K562 (cell line): Measurements from ENCODE around the gene DPP9. TPM values are rescaled to one million over a fixed set of nuclear protein-coding genes. Genes with fewer than 3 reads are reported as not detected.

ENCODE experiments used
- ATAC-seq: fragments of 200-7000 bp; cut with Tn5 transposase; 3 replicates; pipeline ENCODE4 v1.9.1; 2020; ENCODE audit warnings: moderate library complexity
- BruUV-seq: library from RNA; stranded (reverse); fragments of 400-500 nt; replicated peaks from 2 replicates; lab custom pipeline; 2021; lab: Mats Ljungman, UMichigan
- CTCF ChIA-PET: fragments of 300-600 bp; formaldehyde crosslinking; extraction: SDS; loops from one replicate; lab custom pipeline; 2021; ENCODE audit warnings: low intra/inter-chr PET ratio; lab: Yijun Ruan, JAX
- POLR2A ChIA-PET: fragments of 300-600, 350-650 bp; sonication (Branson Sonifier 250); formaldehyde crosslinking; extraction: SDS; loops from one replicate; lab custom pipeline; 2021; ENCODE audit warnings: antibody characterized with exemption, inconsistent platforms; lab: Yijun Ruan, JAX
- DNase-seq, 4 experiments: peaks; one replicate each; pipeline versions ENCODE4 v3.0.0 to v3.0.0-alpha.2; 2011 to 2018; ENCODE audit warnings: low spot score in 3 of 4, mixed read lengths in 3 of 4; ENCODE audit errors: extremely low read depth in 1 of 4
- FAIRE-seq: peaks from 2 replicates; lab custom pipeline; 2011; peaks lifted over from hg19 to GRCh38; lab: Jason Lieb, UNC
- H2AFZ ChIP-seq: 2 replicates; pipeline ENCODE4 v1.6.0; 2011; ENCODE audit warnings: low read depth, low read length, control low read depth, inconsistent platforms
- H3K27ac ChIP-seq: fragments of 200-600 bp; 3 replicates; pipeline ENCODE4 v1.8.0; 2011; ENCODE audit warnings: low read depth, mild to moderate bottlenecking, control low read depth, inconsistent platforms, low read length, moderate library complexity, mixed read lengths; ENCODE audit errors: extremely low read depth
- H3K27me3 ChIP-seq, 2 experiments: fragments of 300-600 bp in 1 of 2; 2 replicates in 1 of 2; 3 replicates in 1 of 2; pipeline versions ENCODE4 v1.6.0 to v1.8.0; 2011; ENCODE audit warnings: inconsistent platforms in 2 of 2, low read length in 2 of 2, mild to moderate bottlenecking in 1 of 2, mixed read lengths in 1 of 2, moderate library complexity in 1 of 2; ENCODE audit not compliant: control insufficient read depth in 2 of 2, insufficient read depth in 2 of 2
- H3K36me3 ChIP-seq: fragments of 300-600 bp; 3 replicates; pipeline ENCODE4 v1.8.0; 2011; ENCODE audit warnings: mild to moderate bottlenecking, low read length, inconsistent platforms; ENCODE audit not compliant: control insufficient read depth, insufficient read depth
- H3K4me1 ChIP-seq, 2 experiments: fragments of 200-600 bp in 1 of 2; replicated peaks in 1 of 2; 2 replicates in 1 of 2; 3 replicates in 1 of 2; pipeline versions ENCODE4 v1.5.1 to v1.8.0; 2011; ENCODE audit warnings: inconsistent platforms in 2 of 2, low read length in 2 of 2, mild to moderate bottlenecking in 1 of 2, mixed read lengths in 1 of 2, moderate library complexity in 1 of 2; ENCODE audit not compliant: control insufficient read depth in 2 of 2, insufficient read depth in 2 of 2
- H3K4me2 ChIP-seq: 2 replicates; pipeline ENCODE4 v1.6.1; 2011; ENCODE audit warnings: low read length, control low read depth, inconsistent platforms, mixed read lengths; ENCODE audit not compliant: insufficient read depth
- H3K4me3 ChIP-seq: fragments of 200-600 bp; sonication (generic), shearing (Covaris generic); 2 replicates; pipeline ENCODE4 v1.5.1; 2016; ENCODE audit warnings: control low read depth, inconsistent platforms
- H3K79me2 ChIP-seq: fragments of 200-600 bp; 3 replicates; pipeline ENCODE4 v1.8.0; 2011; ENCODE audit warnings: low read length, inconsistent platforms; ENCODE audit not compliant: control insufficient read depth, insufficient read depth
- H3K9ac ChIP-seq, 2 experiments: 2 replicates each; pipeline versions ENCODE4 v1.6.0 to v1.6.1; 2011; ENCODE audit warnings: low read depth in 2 of 2, low read length in 2 of 2, control low read depth in 1 of 2, inconsistent platforms in 1 of 2, mild to moderate bottlenecking in 1 of 2, mixed read lengths in 1 of 2; ENCODE audit not compliant: insufficient read depth in 1 of 2
- H3K9me1 ChIP-seq: one replicate; pipeline ENCODE4 v1.6.0; 2011; ENCODE audit warnings: inconsistent platforms, mild to moderate bottlenecking, low read length, moderate library complexity; ENCODE audit not compliant: control insufficient read depth, insufficient read depth
- H3K9me3 ChIP-seq: replicated peaks from 2 replicates; pipeline ENCODE4 v1.5.1; 2011; ENCODE audit warnings: low read depth, low read length, inconsistent platforms; ENCODE audit not compliant: control insufficient read depth, insufficient read depth
- H4K20me1 ChIP-seq: replicated peaks from 2 replicates; pipeline ENCODE4 v1.6.1; 2011; ENCODE audit warnings: low read length, inconsistent platforms, mixed read lengths; ENCODE audit not compliant: control insufficient read depth, insufficient read depth
- BCOR ChIP-seq: fragments of 450-650 bp; IDR thresholded peaks from 2 replicates; pipeline ENCODE4 v1.6.1; 2016
- DEAF1 ChIP-seq: fragments of 450-650 bp; formaldehyde crosslinking; IDR thresholded peaks from 2 replicates; pipeline ENCODE4 v1.4.0; 2020; ENCODE audit warnings: mild to moderate bottlenecking, moderate library complexity
- ESRRA ChIP-seq: fragments of 450-650 bp; IDR thresholded peaks from 2 replicates; pipeline ENCODE4 v1.6.1; 2014; ENCODE audit warnings: low read depth, mild to moderate bottlenecking, moderate library complexity, borderline replicate concordance
- MAZ ChIP-seq, 2 experiments: fragments of 450-650 bp in 1 of 2; sonication (generic) in 1 of 2; formaldehyde crosslinking; IDR thresholded peaks in 1 of 2; conservative IDR thresholded peaks in 1 of 2; 2 replicates each; pipeline versions ENCODE4 v1.4.0 to v1.5.0; 2020; ENCODE audit warnings: mild to moderate bottlenecking in 1 of 2, missing genetic modification reagents in 1 of 2
- TSC22D4 ChIP-seq: fragments of 450-650 bp; IDR thresholded peaks from 2 replicates; pipeline ENCODE4 v1.6.1; 2016; ENCODE audit warnings: missing genetic modification characterization, missing biosample characterization, control low read depth
- ZNF436 ChIP-seq: fragments of 250-450, 450-650 bp; sonication (Bioruptor Pico); formaldehyde crosslinking; IDR thresholded peaks from 2 replicates; pipeline ENCODE4 v1.7.0; 2020; ENCODE audit warnings: mild to moderate bottlenecking
- WGBS: fragments of 100-300 bp; shearing (Covaris generic); methylation state at CpG from one replicate; pipeline ENCODE4 v1.1.6; 2016; ENCODE audit warnings: low coverage, mixed read lengths; ENCODE audit not compliant: insufficient coverage; ENCODE audit errors: missing lambda C conversion rate; 5-methylcytosine and 5-hydroxymethylcytosine counted together
- in situ Hi-C: fragments of 300-500 bp; cut with MboI; formaldehyde crosslinking; loops from 4 replicates; pipeline ENCODE4 v1.15.0; 2018; ENCODE audit warnings: inconsistent platforms, mixed read lengths
- intact Hi-C: fragments of 100-400 bp; cut with micrococcal nuclease; formaldehyde crosslinking; loops from 2 replicates; pipeline ENCODE4 v1.14.2; 2022
- polyA plus RNA-seq, 8 experiments: library from polyadenylated mRNA; depleted of rRNA in 4 of 8; stranded (reverse) in 5 of 8; unstranded in 3 of 8; fragments of >200 nt; fragmentation: Nextera tagmentation in 2 of 8; fragmentation: Illumina TruSeq in 1 of 8; extraction: Ambion mirVana in 2 of 8; extraction: Trizol in 1 of 8; gene quantifications; 2 replicates each; pipeline versions ENCODE4 v1.2.1 to v1.2.3, GENCODE V29; 2011 to 2014; ENCODE audit warnings: inconsistent platforms in 1 of 8, missing spikeins in 1 of 8
- total RNA-seq, 7 experiments: library from RNA; depleted of rRNA in 6 of 7; stranded (reverse); fragments of >200 nt in 6 of 7; fragmentation: Illumina TruSeq in 2 of 7; extraction: Trizol in 2 of 7; gene quantifications; 2 replicates each; pipeline versions ENCODE4 v1.2.1 to v1.2.3, GENCODE V29; 2011 to 2021; ENCODE audit warnings: low replicate concordance in 1 of 7
- TF ChIP-seq, protein P1 (sequence below): fragments of 200-800 bp; sonication (Bioruptor generic); IDR thresholded peaks from 2 replicates; pipeline ENCODE4 v1.6.1; 2017; ENCODE audit warnings: missing genetic modification characterization, missing compliant biosample characterization
- TF ChIP-seq, protein P2 (sequence below): fragments of 450-650 bp; IDR thresholded peaks from 2 replicates; pipeline ENCODE4 v1.6.1; 2016; ENCODE audit warnings: mild to moderate bottlenecking, moderate library complexity

The DPP9 gene
- total and polyA plus RNA-seq, 9 of the 15 experiments (the other 6 are each of a cell fraction or from before 2014, with no cell fraction given), result 0.90 to 66.7 (median 24.5) TPM

GRCh38 chr19:4697304-4697703, 26.3 kb downstream of the DPP9 start:
- H3K27ac ChIP-seq, result no peak overlapping the region
- ATAC-seq (no peak), DNase-seq (no peak), FAIRE-seq (no peak)
- in situ Hi-C loops, result no loop called here
- intact Hi-C loops, result no loop called here
- no peaks in the 10 kb centered on the region for H3K9me3 ChIP-seq
- no peaks in the 10 kb centered on the region for H4K20me1 ChIP-seq
- no TSS peak for BruUV-seq
- no peaks in the 10 kb centered on the region for H3K27me3 ChIP-seq
- H3K79me2 ChIP-seq, result no peaks in the 10 kb centered on the region
- H3K9me1 ChIP-seq, result no peaks in the 10 kb centered on the region
- no peak overlapping the region for H3K9ac ChIP-seq
- CTCF ChIA-PET, result no interaction called here
- peaks cover 0 to 17% of the 10 kb centered on the region in 2 experiments; a peak in 2 of 5 replicates for H3K4me1 ChIP-seq
- WGBS, result 91% methylated on average over 11 of the region's 14 CpGs
- no peak overlapping the region for H2AFZ ChIP-seq
- H3K36me3 ChIP-seq, result peaks cover 92% of the 10 kb centered on the region; the same call in 2 of the 3 replicates
- H3K4me3 ChIP-seq, result no peak overlapping the region
- POLR2A ChIA-PET, result interaction anchor here (0.6 kb wide), 1 partner anchor 19 kb away, joined by 3 read pairs; no protein-coding TSS in a partner anchor
- H3K4me2 ChIP-seq, result no peak overlapping the region
- TF ChIP-seq BCOR, result no peak
- TF ChIP-seq MAZ (CRISPR knock-in tag; conservative IDR thresholded peaks at IDR 0.05 in 1 of 2, IDR thresholded peaks at IDR 0.05 in 1 of 2), result no peak
- no peak for TF ChIP-seq ZNF436 (CRISPR knock-in tag)
- no peak for TF ChIP-seq ESRRA
- TF ChIP-seq TSC22D4 (tag), result no peak
- TF ChIP-seq DEAF1 (CRISPR knock-in tag), result no peak
- TF ChIP-seq, protein P1, sequence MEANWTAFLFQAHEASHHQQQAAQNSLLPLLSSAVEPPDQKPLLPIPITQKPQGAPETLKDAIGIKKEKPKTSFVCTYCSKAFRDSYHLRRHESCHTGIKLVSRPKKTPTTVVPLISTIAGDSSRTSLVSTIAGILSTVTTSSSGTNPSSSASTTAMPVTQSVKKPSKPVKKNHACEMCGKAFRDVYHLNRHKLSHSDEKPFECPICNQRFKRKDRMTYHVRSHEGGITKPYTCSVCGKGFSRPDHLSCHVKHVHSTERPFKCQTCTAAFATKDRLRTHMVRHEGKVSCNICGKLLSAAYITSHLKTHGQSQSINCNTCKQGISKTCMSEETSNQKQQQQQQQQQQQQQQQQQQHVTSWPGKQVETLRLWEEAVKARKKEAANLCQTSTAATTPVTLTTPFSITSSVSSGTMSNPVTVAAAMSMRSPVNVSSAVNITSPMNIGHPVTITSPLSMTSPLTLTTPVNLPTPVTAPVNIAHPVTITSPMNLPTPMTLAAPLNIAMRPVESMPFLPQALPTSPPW (CRISPR knock-in tag), result no peak
- TF ChIP-seq, protein P2, sequence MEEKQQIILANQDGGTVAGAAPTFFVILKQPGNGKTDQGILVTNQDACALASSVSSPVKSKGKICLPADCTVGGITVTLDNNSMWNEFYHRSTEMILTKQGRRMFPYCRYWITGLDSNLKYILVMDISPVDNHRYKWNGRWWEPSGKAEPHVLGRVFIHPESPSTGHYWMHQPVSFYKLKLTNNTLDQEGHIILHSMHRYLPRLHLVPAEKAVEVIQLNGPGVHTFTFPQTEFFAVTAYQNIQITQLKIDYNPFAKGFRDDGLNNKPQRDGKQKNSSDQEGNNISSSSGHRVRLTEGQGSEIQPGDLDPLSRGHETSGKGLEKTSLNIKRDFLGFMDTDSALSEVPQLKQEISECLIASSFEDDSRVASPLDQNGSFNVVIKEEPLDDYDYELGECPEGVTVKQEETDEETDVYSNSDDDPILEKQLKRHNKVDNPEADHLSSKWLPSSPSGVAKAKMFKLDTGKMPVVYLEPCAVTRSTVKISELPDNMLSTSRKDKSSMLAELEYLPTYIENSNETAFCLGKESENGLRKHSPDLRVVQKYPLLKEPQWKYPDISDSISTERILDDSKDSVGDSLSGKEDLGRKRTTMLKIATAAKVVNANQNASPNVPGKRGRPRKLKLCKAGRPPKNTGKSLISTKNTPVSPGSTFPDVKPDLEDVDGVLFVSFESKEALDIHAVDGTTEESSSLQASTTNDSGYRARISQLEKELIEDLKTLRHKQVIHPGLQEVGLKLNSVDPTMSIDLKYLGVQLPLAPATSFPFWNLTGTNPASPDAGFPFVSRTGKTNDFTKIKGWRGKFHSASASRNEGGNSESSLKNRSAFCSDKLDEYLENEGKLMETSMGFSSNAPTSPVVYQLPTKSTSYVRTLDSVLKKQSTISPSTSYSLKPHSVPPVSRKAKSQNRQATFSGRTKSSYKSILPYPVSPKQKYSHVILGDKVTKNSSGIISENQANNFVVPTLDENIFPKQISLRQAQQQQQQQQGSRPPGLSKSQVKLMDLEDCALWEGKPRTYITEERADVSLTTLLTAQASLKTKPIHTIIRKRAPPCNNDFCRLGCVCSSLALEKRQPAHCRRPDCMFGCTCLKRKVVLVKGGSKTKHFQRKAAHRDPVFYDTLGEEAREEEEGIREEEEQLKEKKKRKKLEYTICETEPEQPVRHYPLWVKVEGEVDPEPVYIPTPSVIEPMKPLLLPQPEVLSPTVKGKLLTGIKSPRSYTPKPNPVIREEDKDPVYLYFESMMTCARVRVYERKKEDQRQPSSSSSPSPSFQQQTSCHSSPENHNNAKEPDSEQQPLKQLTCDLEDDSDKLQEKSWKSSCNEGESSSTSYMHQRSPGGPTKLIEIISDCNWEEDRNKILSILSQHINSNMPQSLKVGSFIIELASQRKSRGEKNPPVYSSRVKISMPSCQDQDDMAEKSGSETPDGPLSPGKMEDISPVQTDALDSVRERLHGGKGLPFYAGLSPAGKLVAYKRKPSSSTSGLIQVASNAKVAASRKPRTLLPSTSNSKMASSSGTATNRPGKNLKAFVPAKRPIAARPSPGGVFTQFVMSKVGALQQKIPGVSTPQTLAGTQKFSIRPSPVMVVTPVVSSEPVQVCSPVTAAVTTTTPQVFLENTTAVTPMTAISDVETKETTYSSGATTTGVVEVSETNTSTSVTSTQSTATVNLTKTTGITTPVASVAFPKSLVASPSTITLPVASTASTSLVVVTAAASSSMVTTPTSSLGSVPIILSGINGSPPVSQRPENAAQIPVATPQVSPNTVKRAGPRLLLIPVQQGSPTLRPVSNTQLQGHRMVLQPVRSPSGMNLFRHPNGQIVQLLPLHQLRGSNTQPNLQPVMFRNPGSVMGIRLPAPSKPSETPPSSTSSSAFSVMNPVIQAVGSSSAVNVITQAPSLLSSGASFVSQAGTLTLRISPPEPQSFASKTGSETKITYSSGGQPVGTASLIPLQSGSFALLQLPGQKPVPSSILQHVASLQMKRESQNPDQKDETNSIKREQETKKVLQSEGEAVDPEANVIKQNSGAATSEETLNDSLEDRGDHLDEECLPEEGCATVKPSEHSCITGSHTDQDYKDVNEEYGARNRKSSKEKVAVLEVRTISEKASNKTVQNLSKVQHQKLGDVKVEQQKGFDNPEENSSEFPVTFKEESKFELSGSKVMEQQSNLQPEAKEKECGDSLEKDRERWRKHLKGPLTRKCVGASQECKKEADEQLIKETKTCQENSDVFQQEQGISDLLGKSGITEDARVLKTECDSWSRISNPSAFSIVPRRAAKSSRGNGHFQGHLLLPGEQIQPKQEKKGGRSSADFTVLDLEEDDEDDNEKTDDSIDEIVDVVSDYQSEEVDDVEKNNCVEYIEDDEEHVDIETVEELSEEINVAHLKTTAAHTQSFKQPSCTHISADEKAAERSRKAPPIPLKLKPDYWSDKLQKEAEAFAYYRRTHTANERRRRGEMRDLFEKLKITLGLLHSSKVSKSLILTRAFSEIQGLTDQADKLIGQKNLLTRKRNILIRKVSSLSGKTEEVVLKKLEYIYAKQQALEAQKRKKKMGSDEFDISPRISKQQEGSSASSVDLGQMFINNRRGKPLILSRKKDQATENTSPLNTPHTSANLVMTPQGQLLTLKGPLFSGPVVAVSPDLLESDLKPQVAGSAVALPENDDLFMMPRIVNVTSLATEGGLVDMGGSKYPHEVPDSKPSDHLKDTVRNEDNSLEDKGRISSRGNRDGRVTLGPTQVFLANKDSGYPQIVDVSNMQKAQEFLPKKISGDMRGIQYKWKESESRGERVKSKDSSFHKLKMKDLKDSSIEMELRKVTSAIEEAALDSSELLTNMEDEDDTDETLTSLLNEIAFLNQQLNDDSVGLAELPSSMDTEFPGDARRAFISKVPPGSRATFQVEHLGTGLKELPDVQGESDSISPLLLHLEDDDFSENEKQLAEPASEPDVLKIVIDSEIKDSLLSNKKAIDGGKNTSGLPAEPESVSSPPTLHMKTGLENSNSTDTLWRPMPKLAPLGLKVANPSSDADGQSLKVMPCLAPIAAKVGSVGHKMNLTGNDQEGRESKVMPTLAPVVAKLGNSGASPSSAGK, result no peak
